Subcutaneous adipose tissue (tissue), 4 donors: ENCODE measurements around the gene DNAH9. TPM values are rescaled to one million over a fixed set of nuclear protein-coding genes. Genes with fewer than 3 reads are reported as not detected.

Source experiments
- CTCF ChIP-seq: fragments of 450-650 bp; IDR thresholded peaks from one replicate; pipeline ENCODE4 v1.5.1; 2016; ENCODE audit warnings: low read depth, mild to moderate bottlenecking, control low read depth, antibody characterized with exemption, moderate library complexity
- total RNA-seq, 4 donors: library from RNA; depleted of rRNA; stranded (reverse); fragments of >200 nt; gene quantifications; one replicate each; pipeline ENCODE4 v1.1.0, GENCODE V29; 2016

Gene DNAH9
- total RNA-seq, 4 donors from 2014 or later: 1.5 to 8.9 (median 4.1) TPM

DNA sequence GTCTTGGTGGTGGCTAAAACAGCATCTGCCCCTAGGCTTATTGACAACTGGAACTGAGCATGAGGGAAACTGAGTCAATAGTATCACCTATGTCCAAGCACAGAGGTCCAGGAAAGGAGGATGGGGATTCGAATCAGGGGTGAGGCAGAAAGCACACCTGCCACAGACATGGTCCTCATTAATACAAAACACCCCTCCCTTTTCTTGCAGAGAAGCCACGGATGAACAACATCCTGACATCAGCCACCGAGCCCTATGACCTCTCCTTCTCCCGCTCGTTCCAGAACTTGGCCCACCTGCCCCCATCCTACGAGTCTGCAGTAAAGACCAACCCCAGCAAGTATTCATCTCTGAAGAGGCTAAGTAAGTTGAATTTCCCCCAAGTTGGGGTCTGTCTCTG lies 42.7 kb upstream of the DNAH9 start:
- TF ChIP-seq CTCF: no peak

DNA sequence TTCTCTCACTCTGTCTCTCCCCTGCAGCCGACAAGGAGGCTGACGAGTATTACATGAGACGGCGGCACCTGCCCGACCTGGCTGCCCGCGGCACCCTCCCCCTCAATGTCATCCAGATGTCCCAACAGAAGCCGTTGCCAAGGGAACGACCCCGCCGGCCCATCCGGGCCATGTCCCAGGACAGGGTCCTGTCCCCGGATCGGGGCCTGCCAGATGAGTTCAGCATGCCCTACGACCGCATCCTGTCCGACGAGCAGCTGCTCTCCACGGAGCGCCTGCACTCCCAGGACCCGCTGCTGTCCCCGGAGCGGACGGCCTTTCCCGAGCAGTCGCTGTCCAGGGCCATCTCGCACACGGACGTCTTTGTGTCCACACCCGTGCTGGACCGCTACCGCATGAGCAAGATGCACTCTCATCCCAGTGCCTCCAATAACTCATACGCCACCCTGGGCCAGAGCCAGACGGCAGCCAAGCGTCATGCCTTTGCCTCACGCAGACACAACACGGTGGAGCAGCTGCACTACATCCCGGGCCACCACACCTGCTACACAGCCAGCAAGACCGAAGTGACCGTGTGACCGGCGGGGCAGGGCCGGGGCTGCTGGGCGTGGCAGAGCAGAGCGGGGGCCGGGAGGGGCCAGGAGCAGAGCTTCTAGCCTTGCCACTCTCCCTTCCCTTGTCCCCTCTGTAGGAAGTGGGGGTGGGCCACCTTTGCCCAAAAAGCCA lies 40.4 kb upstream of the DNAH9 start:
- TF ChIP-seq CTCF: no peak

DNA sequence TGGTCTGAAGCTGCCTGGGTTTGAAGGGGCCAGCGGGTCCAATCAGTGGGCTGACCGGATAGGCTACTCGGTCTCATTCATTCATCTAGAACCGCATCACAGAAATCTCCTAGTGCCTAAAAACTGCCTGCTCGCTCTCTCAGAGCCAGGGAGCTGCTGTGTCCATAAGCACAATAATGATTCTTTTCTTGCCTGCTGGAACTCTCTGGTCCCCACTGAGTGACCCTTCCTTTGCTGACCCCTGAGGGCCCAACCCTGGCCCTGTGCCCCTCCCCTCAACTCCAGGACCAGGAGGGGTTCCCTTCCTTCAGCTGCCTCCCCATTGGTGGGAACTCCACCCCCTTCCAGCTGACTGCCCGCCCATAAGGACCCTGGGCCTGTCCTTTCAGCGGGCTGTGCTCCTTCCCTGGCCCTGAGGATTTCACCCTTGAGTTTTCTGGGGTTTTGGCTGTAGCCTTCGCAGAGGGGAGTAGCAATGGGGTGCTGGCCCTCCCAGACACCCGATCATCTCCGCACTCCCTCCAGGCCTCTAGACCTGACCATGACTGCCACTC lies 39.5 kb upstream of the DNAH9 start:
- TF ChIP-seq CTCF: no peak

- TF ChIP-seq CTCF: no peak
Measured at GRCh38 chr17:11559601-11560000, 38.7 kb upstream of the DNAH9 start.

- TF ChIP-seq CTCF: no peak
Measured at GRCh38 chr17:11561281-11561680, 37.0 kb upstream of the DNAH9 start.

- no peak for TF ChIP-seq CTCF
Measured at GRCh38 chr17:11561702-11562101, 36.6 kb upstream of the DNAH9 start.

- TF ChIP-seq CTCF: no peak
Measured at GRCh38 chr17:11564589-11565380, 33.5 kb upstream of the DNAH9 start.
